HG03060 (cell line): ENCODE data around the gene CLRN3.

Experiments
- ATAC-seq: cut with Tn5 transposase; IDR thresholded peaks from one replicate; pipeline ENCODE4 v1.9.1; 2021; ENCODE audit warnings: low read depth, moderate number of reproducible peaks; ENCODE audit not compliant: unreplicated experiment

Gene CLRN3

DNA sequence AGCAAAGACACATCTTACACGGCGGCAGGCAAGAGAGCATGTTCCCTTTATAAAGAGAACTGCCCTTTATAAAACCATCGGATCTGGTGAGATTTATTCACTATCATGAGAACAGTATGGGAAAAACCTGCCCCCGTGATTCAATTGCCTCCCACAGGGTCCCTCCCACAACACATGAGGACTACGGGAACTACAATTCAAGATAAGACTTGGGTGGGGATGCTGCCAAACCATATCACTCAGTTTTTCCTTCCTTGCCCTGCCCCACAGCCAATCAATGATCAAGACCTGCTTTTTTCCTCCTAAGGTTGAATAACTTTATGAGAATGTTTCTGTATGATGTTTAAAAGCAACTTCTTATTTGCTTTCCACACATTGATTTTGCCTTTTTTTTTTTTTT is 11.0 kb upstream of the CLRN3 start:
- no peak for ATAC-seq

DNA sequence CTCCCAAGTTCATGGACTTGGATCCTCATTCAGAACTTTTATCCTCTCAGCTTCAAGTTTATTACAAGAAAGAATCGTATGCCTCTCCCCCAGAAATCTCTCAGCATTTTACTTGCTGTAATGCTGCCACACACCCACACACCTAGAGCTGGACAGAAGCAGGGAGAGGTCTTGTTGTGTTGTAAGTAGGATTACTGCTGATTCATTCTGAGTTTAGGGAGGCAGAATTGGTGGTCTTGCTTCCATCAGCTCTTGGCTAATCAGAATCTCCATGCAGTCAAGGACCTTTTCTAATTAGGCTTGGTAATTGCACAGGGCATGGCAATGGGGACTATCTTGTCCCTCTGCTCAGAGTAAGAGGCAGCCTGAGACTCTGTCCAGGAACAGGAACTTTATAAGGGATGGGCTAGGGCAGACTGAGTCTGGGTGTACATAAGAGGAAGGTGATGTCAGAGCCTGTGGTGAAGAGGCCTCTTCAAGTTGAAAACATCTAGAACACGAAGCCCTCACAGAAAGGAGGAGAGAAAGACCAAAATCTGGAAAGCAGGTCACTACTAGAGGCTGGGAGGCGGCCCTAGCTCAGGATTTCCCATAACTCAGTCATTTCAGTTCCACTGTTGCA is 7.1 kb upstream of the CLRN3 start:
- no peak for ATAC-seq

- no peak for ATAC-seq
These were observed 4.4 kb upstream of the CLRN3 start for GRCh38 chr10:127897177-127897576.

DNA sequence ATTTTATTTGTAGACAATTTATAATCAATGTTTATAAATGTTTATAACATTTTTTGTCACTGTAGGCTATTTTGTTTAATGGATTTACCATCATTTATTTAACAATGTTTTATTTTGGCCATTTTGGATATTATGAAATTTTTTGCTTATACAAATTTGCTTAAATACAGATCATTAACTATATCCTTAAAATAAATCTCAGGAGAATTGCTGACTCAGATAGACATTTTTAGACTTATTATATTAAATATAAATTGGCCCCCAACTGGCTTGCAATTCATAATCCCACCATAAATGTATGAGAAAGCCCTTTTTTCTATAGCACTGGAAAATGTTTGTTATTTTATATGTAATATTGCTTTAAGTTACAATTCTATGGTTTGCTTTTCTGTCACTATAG is 3.8 kb upstream of the CLRN3 start:
- ATAC-seq, result no peak

DNA sequence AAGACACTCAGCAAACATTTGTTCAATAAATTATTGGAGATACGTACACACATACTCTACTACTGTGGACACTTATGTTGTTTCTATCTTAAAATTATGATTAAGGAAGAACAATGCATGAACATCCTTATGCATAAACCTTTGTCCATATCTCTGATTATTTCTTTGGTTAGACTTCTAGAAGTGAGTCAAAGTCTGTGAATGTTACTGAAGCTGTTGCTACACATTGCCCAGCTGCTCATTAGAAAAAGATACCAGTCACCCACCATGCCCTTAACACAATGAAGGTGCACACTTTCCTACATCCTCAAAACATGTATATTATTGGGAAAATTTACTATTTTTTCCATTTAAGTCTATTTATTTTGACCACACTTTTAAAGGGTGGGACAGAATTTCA is 1.4 kb upstream of the CLRN3 start:
- no peak for ATAC-seq

DNA sequence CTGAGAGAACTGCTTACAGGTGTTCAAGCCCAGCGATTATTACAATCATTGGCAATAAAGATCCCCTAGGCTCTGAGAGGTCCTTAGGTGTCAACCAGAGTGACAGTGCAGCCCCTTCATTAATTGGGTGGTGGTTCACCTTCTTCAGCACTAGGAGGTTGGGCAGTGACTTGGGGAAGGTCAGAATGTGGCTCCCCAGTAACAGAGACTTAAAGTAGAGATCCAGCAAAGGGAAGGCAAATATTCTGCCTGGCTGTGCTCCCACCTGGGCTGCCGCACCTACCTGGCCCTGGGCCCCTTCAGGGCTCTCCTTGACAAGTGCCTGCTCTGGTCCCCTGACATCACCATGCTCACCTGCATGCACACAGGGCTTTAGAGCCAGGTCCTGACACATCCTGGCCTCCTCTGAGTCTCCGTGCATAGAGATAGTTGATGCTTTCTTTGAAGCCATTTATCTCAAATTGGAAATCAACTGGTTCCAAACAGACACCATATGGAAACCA is 1.9 kb downstream of the CLRN3 start:
- ATAC-seq, result no peak

- ATAC-seq, result no peak
These were observed 2.5 kb downstream of the CLRN3 start for GRCh38 chr10:127890216-127890615.

- no peak for ATAC-seq
These were observed 3.0 kb downstream of the CLRN3 start for GRCh38 chr10:127889605-127890195.

DNA sequence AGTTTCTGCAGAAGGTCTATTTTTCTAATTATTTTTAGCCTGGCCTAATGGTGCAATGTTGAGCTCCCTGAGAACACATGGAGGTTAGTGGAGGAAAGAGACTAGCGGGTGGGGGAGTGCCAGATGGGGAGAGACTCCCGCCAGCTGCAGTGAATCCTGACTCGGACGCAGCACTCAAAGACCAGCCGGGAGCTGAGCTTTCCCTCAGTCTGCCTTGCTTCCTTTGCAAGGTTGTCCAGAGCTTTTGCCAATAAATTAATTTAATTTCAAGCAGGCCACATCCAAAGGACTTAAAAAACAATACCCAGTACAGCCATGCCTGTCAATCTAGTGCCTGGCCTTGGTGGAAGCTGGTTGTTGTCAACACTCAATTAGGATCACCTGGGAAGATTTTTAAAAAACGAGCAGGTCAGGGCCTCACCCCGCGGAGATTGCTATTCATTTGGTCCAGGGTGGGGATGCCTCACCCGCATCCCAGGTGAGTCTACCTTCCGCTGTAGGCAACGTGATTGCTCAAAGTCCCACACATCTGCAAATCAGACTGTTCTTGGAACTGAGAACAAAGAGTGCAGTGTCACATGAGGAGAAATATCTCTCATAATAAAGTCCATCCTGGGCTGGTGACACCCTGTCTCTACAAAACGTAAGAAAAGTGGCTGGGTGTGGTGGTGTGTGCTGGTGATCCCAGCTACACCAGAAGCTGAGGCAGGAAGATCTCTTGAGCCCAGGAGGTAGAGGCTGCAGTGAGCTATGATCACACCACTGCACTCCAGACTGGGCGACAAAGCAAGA is 4.0 kb downstream of the CLRN3 start:
- no peak for ATAC-seq

GRCh38 chr10:127887541-127888415 is 5.0 kb downstream of the CLRN3 start:
- ATAC-seq, result no peak

DNA sequence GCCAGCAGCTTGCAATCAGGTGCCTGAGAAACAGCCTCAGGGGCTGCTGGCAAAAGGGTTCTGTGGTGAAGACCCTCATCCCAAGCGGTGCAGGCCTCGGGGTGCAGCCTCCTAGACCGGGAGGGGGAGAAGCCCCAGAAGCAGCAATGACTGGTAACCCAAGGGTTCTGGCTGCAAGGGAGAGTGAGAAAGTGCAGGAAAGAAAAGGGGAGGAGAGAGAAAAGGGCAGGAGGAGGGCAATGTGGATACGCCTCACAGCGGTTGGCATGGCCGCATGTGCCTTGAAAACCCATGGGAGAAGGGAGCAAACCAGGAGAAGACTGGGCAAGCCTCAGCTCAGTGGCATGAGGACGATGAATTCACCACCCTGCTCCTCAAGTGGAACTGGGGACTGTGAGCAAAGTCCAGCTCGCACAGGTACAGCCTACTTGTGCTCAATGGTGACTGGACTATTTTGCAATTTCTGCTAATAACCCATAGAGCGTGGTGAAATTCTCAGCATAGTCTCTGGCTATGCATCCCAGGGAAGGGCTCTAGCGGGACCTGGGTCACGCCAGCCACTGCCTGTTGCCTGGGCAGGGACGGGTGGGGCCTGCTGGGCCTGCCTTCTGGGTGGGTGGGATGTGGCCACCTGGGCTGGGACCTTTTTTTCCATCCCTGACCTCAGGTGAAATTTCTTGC is 6.2 kb downstream of the CLRN3 start:
- no peak for ATAC-seq

GRCh38 chr10:127884501-127884900 is 8.2 kb downstream of the CLRN3 start:
- ATAC-seq, result no peak

DNA sequence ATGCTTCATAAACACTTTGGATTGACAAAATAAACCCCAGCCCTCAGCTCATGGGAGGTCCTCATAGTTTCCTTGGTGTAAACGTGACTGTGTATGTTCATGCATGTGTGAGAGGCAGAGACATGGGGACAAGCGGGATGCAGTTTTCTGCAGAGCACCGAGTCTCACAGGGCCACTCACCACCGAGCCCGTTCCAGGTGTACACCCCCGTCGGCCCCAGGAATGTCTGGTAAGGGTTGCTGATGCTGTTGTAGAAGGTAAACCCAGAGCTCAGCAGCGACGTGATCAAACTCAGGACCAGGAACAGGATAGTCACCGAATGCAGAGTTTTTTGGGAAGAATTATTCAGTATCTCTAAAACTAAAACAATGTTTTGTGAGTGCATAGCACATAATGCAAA is 9.2 kb downstream of the CLRN3 start:
- ATAC-seq, result no peak

DNA sequence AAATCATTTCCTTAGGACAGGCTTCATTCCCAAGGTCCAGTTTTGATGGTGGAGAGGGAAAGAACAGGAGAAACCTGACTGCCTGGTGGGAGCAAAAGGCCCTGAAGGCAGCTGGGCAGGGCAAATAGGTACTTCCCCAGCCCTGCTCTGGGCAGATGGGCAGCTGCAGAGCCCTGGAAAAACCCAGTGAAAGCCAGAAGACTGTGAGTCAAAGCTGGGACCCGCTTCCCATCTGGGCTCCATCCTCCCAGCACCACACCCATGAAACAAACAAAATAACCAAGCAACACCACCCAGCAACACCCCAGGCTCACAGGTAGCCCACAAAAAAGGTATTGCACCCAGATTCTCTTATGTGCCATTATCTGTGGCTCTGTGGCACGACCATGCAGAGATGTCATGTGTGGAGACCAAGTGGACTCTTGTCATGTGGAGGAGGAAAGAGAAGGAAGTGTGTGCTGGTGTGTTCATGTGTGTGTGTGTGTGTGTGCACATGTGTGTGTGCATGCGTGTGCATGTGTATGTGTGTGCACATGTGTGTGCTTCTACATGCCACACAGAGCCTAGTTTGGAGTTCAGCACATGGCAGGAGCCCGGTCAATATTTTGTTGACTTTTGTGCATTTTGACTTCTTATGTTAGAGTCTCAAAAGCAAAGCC is 9.8 kb downstream of the CLRN3 start:
- ATAC-seq, result no peak

GRCh38 chr10:127882391-127882790 is 10.3 kb downstream of the CLRN3 start:
- ATAC-seq, result no peak

DNA sequence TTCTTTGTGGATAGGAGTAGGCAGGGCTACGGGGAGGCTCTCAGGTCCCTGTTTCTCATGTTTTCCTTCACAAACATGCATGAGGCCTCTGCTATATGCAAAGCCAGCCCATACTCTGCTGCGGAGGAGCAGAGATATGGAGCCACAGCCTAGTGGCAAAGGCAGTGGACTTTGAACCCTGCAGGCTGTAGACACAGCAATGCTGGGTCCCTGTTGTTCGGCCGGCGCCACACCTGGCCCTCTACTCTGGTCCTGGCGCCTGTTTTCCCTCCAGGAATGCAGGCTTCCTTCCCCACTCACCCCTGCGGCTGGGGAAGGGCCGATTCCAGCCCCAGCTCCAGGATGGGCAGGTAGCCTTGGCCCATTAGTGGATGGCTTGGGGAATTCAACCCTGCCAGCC is 11.5 kb downstream of the CLRN3 start:
- ATAC-seq, result no peak

DNA sequence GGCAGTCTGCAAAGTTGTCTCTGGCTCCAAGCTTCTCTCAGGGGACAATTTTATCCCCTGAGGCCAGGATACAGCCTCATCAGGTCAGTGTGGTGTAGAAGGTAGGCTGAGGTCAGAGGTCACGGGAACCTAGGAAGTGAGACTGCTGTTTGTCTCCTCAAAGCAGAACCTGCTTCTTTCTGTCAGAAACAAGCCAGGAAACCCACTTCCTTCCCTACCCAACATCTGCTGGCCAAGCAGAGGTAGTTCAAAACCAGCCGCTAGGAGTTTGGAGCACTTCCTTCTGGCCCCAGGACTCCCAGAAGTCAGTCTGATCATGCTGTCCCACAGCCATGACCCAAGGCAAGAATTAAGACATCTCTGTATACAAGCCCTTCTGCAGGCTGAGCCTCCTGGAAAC is 12.2 kb downstream of the CLRN3 start:
- ATAC-seq, result no peak

GRCh38 chr10:127878475-127879055 is 14.2 kb downstream of the CLRN3 start:
- no peak for ATAC-seq

DNA sequence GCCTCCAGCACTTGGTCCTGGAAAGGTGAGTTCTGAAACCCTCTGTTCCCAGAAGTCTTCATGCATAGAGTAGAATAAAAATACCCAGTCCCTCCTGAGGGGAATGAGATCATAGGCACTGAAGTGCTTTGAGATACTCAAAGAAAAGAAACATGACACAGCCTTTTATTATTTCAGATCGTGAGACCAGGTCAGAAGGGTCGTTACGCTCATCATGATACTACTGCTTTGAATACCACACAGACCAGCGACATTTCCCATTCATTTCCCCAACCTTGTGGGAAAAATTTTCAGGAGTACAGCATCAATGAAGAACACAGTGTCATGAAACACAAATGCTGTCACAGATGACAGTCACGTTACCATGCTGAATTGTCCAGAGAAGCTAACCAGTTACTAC is 15.0 kb downstream of the CLRN3 start:
- ATAC-seq, result no peak
